Fibroblast of skin of right quadriceps (primary cell): ENCODE results near the gene GRM2.
"Not testable (repeated sequence)": the region's sequence is repeated elsewhere in the genome, so short reads cannot be mapped to it uniquely, and the experiment has no call there.

Experiments used
- DNase-seq: peaks from one replicate; pipeline ENCODE4 v3.0.0-alpha.2; 2013

GRM2 gene

GRCh38 chr3:51729042-51729633, 22.3 kb downstream of the GRM2 start:
- DNase-seq = no peak

DNA sequence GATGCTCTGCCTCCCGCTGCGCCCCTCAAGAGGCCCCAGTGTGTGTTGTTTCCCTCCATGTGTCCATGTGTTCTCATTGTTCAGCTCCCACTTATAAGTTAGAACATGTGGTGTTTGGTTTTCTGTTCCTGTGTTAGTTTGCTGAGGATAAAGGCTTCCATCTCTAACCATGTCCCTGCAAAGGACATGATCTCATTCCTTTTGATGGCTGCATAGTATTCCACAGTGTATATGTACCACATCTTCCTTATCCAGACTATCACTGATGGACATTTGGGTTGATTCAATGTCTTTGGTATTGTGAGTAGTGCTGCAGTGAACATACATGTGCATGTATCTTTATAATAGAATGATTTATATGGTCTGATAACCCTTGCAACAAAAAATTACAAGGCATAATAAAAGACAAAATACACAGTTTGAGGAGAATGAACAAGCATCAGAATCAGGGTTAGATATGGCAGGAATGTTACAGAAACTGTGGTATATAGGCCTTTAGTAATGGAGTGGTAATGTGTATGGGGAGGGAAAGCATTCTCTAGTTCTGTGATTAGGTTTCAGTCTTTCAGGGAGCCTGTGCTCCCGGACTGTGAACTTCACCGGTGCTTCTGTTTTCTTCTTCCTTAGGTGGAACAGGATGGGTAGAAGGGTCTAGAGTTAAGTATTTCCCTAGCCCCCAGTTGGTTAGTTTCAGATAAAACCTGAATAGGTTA, 27.1 kb downstream of the GRM2 start:
- no peak for DNase-seq

DNA sequence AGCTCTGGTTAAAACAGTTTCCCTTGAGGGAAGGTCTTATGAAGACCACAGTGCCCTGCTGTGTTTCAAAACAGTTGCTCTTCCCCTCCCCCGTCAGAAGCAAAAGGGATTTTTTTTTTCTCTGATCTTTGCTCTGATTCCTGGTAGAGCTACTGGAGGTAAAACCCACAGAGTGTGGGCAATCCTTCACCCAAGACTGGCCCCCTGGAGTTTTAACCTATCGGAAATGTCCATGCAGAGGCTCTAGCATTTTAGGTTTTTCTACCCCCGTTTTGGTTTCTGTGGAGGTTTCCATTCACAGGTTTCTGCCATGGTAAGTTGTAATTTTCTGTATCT, 27.7 kb downstream of the GRM2 start:
- DNase-seq = no peak

- no peak for DNase-seq
These were observed 28.2 kb downstream of the GRM2 start for GRCh38 chr3:51735039-51735438.

DNA sequence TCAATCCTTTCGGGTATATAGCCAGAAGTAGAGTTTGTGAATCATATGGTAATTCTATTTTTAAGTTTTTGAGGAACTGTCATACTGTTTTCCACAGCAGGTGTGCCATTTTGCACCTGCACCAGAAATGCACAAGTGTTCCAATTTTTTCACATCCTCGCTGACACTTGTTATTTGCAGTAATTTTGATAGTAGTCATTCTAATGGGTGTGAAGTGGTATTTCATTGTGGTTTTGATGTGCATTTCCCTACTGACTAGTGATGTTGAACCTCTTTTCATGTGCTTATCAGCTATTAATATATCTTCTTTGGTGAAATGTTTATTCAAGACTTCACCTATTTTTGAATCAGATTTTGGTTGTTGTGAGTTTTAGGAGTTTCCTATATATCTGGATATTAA, 29.1 kb downstream of the GRM2 start:
- DNase-seq = no peak

DNA sequence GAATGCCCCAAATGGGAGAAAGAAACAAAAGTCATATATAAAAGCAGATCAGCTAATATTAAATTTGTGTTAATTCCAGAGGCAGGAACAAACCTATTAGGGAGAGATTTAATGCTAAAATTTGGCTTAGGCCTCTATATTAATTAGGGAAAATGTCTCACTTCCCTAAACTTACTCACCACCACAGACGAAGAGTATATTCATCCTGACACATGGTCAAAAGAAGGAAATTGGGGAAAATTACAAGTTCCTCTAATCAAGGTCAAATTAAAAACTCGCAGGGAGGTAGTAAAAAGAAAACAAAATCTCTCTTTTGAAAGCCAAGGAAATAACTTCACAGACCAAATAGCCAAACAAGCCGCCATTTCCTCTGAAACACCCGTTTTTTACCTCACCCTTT, 32.2 kb downstream of the GRM2 start:
- no peak for DNase-seq

- not testable (repeated sequence) for DNase-seq
These were observed 35.5 kb downstream of the GRM2 start for GRCh38 chr3:51742320-51742719.

- DNase-seq = not testable (repeated sequence)
These were observed 36.1 kb downstream of the GRM2 start for GRCh38 chr3:51742978-51743377.

DNA sequence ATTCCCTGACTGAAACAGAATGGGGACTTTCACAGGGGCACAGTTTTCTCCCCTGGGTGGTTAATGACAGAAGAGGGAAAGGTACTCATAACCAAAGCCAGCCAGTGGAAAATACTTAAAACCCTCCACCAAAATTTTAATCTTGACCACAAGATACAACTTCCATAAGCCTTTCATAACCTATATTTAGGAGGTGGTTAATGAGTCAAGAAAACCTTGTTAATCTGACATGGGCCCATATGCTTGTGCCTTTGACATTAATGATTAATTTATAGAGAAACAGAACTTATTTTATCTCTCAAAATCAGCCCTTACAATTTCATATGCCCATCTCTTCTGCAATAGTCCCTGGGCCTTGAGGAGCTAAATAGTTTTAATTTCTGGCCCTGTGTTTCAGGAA, 41.0 kb downstream of the GRM2 start:
- DNase-seq = no peak

GRCh38 chr3:51748327-51748726, 41.5 kb downstream of the GRM2 start:
- no peak for DNase-seq

DNA sequence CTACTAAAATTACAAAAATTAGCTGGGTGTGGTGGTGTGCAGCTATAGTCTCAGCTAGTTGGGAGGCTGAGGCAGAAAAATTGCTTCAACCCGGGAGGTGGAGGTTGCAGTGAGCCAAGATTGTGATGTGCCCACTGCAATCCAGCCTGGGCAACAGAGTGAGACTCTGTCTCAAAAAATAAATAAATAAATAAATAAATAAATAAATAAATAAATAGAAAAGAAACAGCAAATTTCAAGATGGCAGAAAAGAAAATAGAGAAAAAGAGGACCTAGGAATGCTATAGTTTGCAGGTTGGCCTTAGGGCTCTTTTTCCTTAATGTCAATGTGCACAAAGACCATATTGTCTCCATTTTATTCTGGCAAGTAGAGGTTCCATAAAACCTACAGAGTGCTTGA, 44.0 kb downstream of the GRM2 start:
- no peak for DNase-seq

- DNase-seq = no peak
These were observed 44.4 kb downstream of the GRM2 start for GRCh38 chr3:51751287-51751686.

DNA sequence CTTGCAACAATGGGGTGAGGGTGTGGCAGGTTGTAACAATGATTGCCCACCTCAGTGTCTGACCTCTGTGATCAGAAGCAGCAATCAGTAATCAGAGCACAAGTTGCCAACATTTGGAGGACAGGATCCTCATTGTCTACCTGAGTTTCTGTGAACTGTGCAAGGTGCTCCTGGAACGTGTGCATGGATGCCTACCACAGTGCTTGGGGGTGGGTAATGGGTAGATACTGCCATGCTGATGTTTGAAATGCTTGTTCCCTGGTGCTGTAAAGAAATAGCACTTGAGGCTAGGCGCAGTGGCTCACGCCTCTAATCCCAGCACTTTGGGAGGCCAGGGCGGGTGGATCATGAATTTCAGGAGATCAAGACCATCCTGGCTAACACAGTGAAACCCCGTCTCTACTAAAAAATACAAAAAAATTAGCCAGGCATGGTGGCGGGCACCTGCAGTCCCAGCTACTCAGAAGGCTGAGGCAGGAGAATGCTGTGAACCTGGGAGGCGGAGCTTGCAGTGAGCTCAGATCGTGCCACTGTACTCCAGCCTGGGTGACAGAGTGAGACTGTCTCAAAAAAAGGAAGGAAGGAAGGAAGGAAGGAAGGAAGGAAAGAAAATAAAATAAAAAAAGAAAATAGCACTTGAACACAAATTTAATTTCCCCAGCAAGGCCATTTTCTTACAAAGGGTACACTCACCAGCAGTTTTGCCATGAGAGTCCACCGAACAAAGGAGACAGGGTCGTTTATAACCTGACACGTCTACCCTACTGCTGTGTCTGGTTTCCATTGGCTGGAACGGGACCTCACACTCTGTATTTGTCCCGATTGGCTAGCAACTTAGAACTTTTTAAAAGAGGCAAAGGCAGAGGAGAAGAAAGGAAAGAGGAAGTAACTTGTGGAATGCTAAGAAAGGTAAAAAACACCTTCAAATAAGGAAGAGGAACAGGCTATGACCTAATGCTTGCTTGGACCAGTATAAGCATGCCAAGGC, 47.2 kb downstream of the GRM2 start:
- not testable (repeated sequence) for DNase-seq

- DNase-seq = no peak
These were observed 52.3 kb downstream of the GRM2 start for GRCh38 chr3:51759203-51759602.
